IMR-90 (cell line): ENCODE data around the gene LRAT. TPM values are rescaled to one million over a fixed set of nuclear protein-coding genes. Genes with fewer than 3 reads are reported as not detected.

ENCODE experiments used
- ATAC-seq: fragments of 200-7000 bp; cut with Tn5 transposase; 2 replicates; pipeline ENCODE4 v1.9.1; 2020; ENCODE audit warnings: low read depth, mild to moderate bottlenecking, moderate library complexity
- BruUV-seq: library from RNA; stranded (reverse); fragments of 400-500 nt; replicated peaks from 2 replicates; lab custom pipeline; 2021; lab: Mats Ljungman, UMichigan
- CTCF ChIA-PET: fragments of 300-600 bp; formaldehyde crosslinking; extraction: SDS; loops from one replicate; lab custom pipeline; 2021; ENCODE audit warnings: antibody characterized with exemption; lab: Yijun Ruan, JAX
- POLR2A ChIA-PET: fragments of 300-600 bp; sonication (Branson Sonifier 250); formaldehyde crosslinking; loops from one replicate; lab custom pipeline; 2022; ENCODE audit warnings: antibody characterized with exemption; ENCODE audit not compliant: unreplicated experiment; lab: Charles Lee
- DNase-seq: peaks from one replicate; pipeline ENCODE4 v3.0.0; 2013
- H2AFZ ChIP-seq: replicated peaks from 2 replicates; pipeline ENCODE3; 2013; ENCODE audit warnings: low read length, mild to moderate bottlenecking; ENCODE audit not compliant: poor library complexity
- H2AK5ac ChIP-seq: 2 replicates; pipeline ENCODE4 v1.6.1; 2013; ENCODE audit warnings: low read depth, low read length, inconsistent platforms
- H2AK9ac ChIP-seq: replicated peaks from 2 replicates; pipeline ENCODE3; 2013; ENCODE audit warnings: mild to moderate bottlenecking, low read depth, low read length, moderate library complexity; ENCODE audit not compliant: poor library complexity
- H2BK120ac ChIP-seq: 2 replicates; pipeline ENCODE4 v1.6.1; 2013; ENCODE audit warnings: low read depth, low read length, inconsistent platforms
- H2BK15ac ChIP-seq: 3 replicates; pipeline ENCODE4 v1.6.1; 2013; ENCODE audit warnings: low read depth, low read length, inconsistent platforms
- H2BK20ac ChIP-seq: 2 replicates; pipeline ENCODE4 v1.6.1; 2013; ENCODE audit warnings: low read depth, mild to moderate bottlenecking, inconsistent platforms, low read length, moderate library complexity
- H2BK5ac ChIP-seq: 2 replicates; pipeline ENCODE4 v1.6.1; 2013; ENCODE audit warnings: mild to moderate bottlenecking, low read depth, low read length, inconsistent platforms; ENCODE audit not compliant: poor library complexity, severe bottlenecking
- H3K14ac ChIP-seq: replicated peaks from 2 replicates; pipeline ENCODE4 v1.6.1; 2013; ENCODE audit warnings: low read depth, low read length, inconsistent platforms
- H3K18ac ChIP-seq: 2 replicates; pipeline ENCODE4 v1.6.1; 2013; ENCODE audit warnings: low read depth, low read length, control low read depth
- H3K23ac ChIP-seq: 2 replicates; pipeline ENCODE4 v1.6.1; 2013; ENCODE audit warnings: low read depth, low read length, inconsistent platforms
- H3K27ac ChIP-seq: 2 replicates; pipeline ENCODE4 v1.5.1; 2013; ENCODE audit warnings: mild to moderate bottlenecking, control low read depth, low read length; ENCODE audit not compliant: insufficient read depth
- H3K27me3 ChIP-seq: 2 replicates; pipeline ENCODE4 v1.6.1; 2013; ENCODE audit warnings: low read length; ENCODE audit not compliant: control insufficient read depth, insufficient read depth
- H3K36me3 ChIP-seq: 2 replicates; pipeline ENCODE4 v1.6.1; 2013; ENCODE audit warnings: low read length, mixed read lengths; ENCODE audit not compliant: control insufficient read depth, insufficient read depth
- H3K4ac ChIP-seq: 2 replicates; pipeline ENCODE4 v1.6.1; 2013; ENCODE audit warnings: low read depth, low read length, inconsistent platforms
- H3K4me1 ChIP-seq: 2 replicates; pipeline ENCODE4 v1.6.1; 2013; ENCODE audit warnings: low read length, mixed read lengths; ENCODE audit not compliant: control insufficient read depth, insufficient read depth
- H3K4me2 ChIP-seq: 2 replicates; pipeline ENCODE4 v1.6.1; 2013; ENCODE audit warnings: low read depth, mild to moderate bottlenecking, control low read depth, low read length, moderate library complexity
- H3K4me3 ChIP-seq: 2 replicates; pipeline ENCODE4 v1.5.1; 2013; ENCODE audit warnings: low read depth, mild to moderate bottlenecking, control low read depth, low read length, moderate library complexity; ENCODE audit not compliant: insufficient read depth
- H3K56ac ChIP-seq: 2 replicates; pipeline ENCODE4 v1.6.1; 2013; ENCODE audit warnings: low read length, inconsistent platforms; ENCODE audit not compliant: insufficient read depth; ENCODE audit errors: extremely low read depth
- H3K79me1 ChIP-seq, 2 experiments: 2 replicates each; pipeline ENCODE4 v1.6.1; 2013; ENCODE audit warnings: low read length in 2 of 2, inconsistent platforms in 1 of 2, low read depth in 1 of 2
- H3K9ac ChIP-seq: 2 replicates; pipeline ENCODE4 v1.6.1; 2013; ENCODE audit warnings: low read depth, low read length, control low read depth
- H3K9me1 ChIP-seq: 2 replicates; pipeline ENCODE4 v1.6.1; 2013; ENCODE audit warnings: low read length, inconsistent platforms; ENCODE audit not compliant: insufficient read depth
- H3K9me3 ChIP-seq: 2 replicates; pipeline ENCODE4 v1.6.1; 2013; ENCODE audit warnings: low read length; ENCODE audit not compliant: control insufficient read depth, insufficient read depth
- H4K20me1 ChIP-seq: 2 replicates; pipeline ENCODE4 v1.6.1; 2013; ENCODE audit warnings: low read length, inconsistent platforms; ENCODE audit not compliant: insufficient read depth
- H4K5ac ChIP-seq: 2 replicates; pipeline ENCODE4 v1.6.1; 2013; ENCODE audit warnings: mild to moderate bottlenecking, low read depth, low read length, control low read depth
- H4K8ac ChIP-seq, 2 experiments: 2 replicates each; pipeline ENCODE4 v1.6.1; 2013; ENCODE audit warnings: low read depth in 2 of 2, low read length in 2 of 2, control low read depth in 1 of 2, inconsistent platforms in 1 of 2
- H4K91ac ChIP-seq: 2 replicates; pipeline ENCODE4 v1.6.1; 2013; ENCODE audit warnings: low read depth, low read length, inconsistent platforms; ENCODE audit not compliant: insufficient read depth
- BHLHE40 ChIP-seq: fragments of 150-350 bp; IDR thresholded peaks from 2 replicates; pipeline ENCODE4 v1.6.1; 2016; ENCODE audit warnings: mild to moderate bottlenecking, low read depth, low read length
- CEBPB ChIP-seq: IDR thresholded peaks from 2 replicates; pipeline ENCODE4 v1.6.1; 2012; ENCODE audit warnings: low read depth, low read length, improper control_type of control experiment
- CHD1 ChIP-seq: IDR thresholded peaks from 2 replicates; pipeline ENCODE4 v1.6.1; 2012; ENCODE audit warnings: low read depth, low read length, improper control_type of control experiment
- ELK1 ChIP-seq: fragments of 150-350 bp; IDR thresholded peaks from 2 replicates; pipeline ENCODE4 v1.6.1; 2016; ENCODE audit warnings: low read depth, mild to moderate bottlenecking, low read length, moderate library complexity, borderline replicate concordance
- FOS ChIP-seq: fragments of 150-350 bp; IDR thresholded peaks from 2 replicates; pipeline ENCODE4 v1.6.1; 2016; ENCODE audit warnings: low read depth, low read length
- MAFK ChIP-seq: IDR thresholded peaks from 2 replicates; pipeline ENCODE4 v1.6.1; 2012; ENCODE audit warnings: low read depth, low read length, improper control_type of control experiment
- MAZ ChIP-seq: IDR thresholded peaks from 2 replicates; pipeline ENCODE4 v1.6.1; 2012; ENCODE audit warnings: low read depth, mild to moderate bottlenecking, low read length, improper control_type of control experiment, moderate library complexity, borderline replicate concordance
- NFE2L2 ChIP-seq: fragments of 150-350 bp; IDR thresholded peaks from 2 replicates; pipeline ENCODE4 v1.6.1; 2016; ENCODE audit warnings: low read depth, mild to moderate bottlenecking, low read length
- POLR2A ChIP-seq: IDR thresholded peaks from 2 replicates; pipeline ENCODE4 v1.6.1; 2012; ENCODE audit warnings: mild to moderate bottlenecking, low read depth, low read length
- RAD21 ChIP-seq: IDR thresholded peaks from 2 replicates; pipeline ENCODE4 v1.6.1; 2012; ENCODE audit warnings: low read length, improper control_type of control experiment
- RCOR1 ChIP-seq: IDR thresholded peaks from 2 replicates; pipeline ENCODE4 v1.6.1; 2012; ENCODE audit warnings: mild to moderate bottlenecking, low read length, improper control_type of control experiment; ENCODE audit not compliant: insufficient replicate concordance
- RFX5 ChIP-seq: IDR thresholded peaks from 2 replicates; pipeline ENCODE4 v1.8.0; 2012; ENCODE audit warnings: low read depth, mild to moderate bottlenecking, low read length, moderate library complexity
- SMC3 ChIP-seq: fragments of 150-350 bp; IDR thresholded peaks from 2 replicates; pipeline ENCODE4 v1.6.1; 2016; ENCODE audit warnings: low read depth, mild to moderate bottlenecking, antibody characterized with exemption, low read length, moderate library complexity
- WGBS, 2 experiments: methylation state at CpG; one replicate each; pipeline versions ENCODE4 v1.1.5 to v1.1.7; 2013; ENCODE audit warnings: missing lambda C conversion rate in 2 of 2; ENCODE audit not compliant: insufficient read length in 1 of 2; ENCODE audit errors: extremely low coverage in 2 of 2; 5-methylcytosine and 5-hydroxymethylcytosine counted together
- dilution Hi-C: fragments of 300-500 bp; cut with HindIII; formaldehyde crosslinking; loops from one replicate; pipeline ENCODE4 v1.14.3; 2018; ENCODE audit warnings: low sequenced_read_pairs; ENCODE audit not compliant: unreplicated experiment
- in situ Hi-C: fragments of 300-500 bp; cut with MboI; formaldehyde crosslinking; loops from 3 replicates; pipeline ENCODE4 v1.14.3; 2019; ENCODE audit warnings: low sequenced_read_pairs, inconsistent platforms, mixed read lengths
- intact Hi-C: fragments of 100-400 bp; cut with micrococcal nuclease; formaldehyde crosslinking; loops from 2 replicates; pipeline ENCODE4 v1.10.0; 2022
- polyA plus RNA-seq, 3 experiments: library from polyadenylated mRNA; depleted of rRNA; stranded (reverse); fragments of >200 nt; gene quantifications; 2 replicates each; pipeline ENCODE4 v1.2.3, GENCODE V29; 2012; ENCODE audit warnings: low replicate concordance in 1 of 3
- total RNA-seq: library from RNA; depleted of rRNA; stranded (reverse); fragments of >200 nt; gene quantifications from 2 replicates; pipeline ENCODE4 v1.2.3, GENCODE V29; 2012
- TF ChIP-seq, protein P1 (sequence below): fragments of 150-350 bp; IDR thresholded peaks from 2 replicates; pipeline ENCODE4 v1.6.1; 2017; ENCODE audit warnings: mild to moderate bottlenecking, antibody characterized with exemption, low read length, low read depth
- TF ChIP-seq, protein P2 (sequence below): conservative IDR thresholded peaks from 2 replicates; pipeline ENCODE4 v1.5.1; 2012; ENCODE audit warnings: mild to moderate bottlenecking, low read depth, low read length, improper control_type of control experiment

The LRAT gene
- total and polyA plus RNA-seq, 2 of the 4 experiments (the other 2 are of a cell fraction): under 0.01 to 0.03 TPM

GRCh38 chr4:154720123-154720522 lies 23.7 kb upstream of the LRAT start:
- Histone ChIP-seq H4K91ac (no peak overlapping the region), H2AFZ (no peak overlapping the region), H3K9ac (no peak overlapping the region), H3K9me3 (no peaks in the 10 kb centered on the region), H4K20me1 (no peaks in the 10 kb centered on the region), H2BK20ac (no peak overlapping the region), H3K4ac (no peak overlapping the region), H2AK9ac (no peak overlapping the region), H3K79me1 (no peaks in the 10 kb centered on the region), H2BK15ac (no peak overlapping the region), H3K27me3 (no peaks in the 10 kb centered on the region), H3K4me1 (no peaks in the 10 kb centered on the region), H4K8ac (no peak overlapping the region), H4K5ac (no peak overlapping the region), H3K4me3 (no peak overlapping the region), H2BK120ac (no peak overlapping the region), H3K36me3 (no peaks in the 10 kb centered on the region), H3K14ac (no peak overlapping the region), H3K27ac (no peak overlapping the region), H3K9me1 (no peaks in the 10 kb centered on the region), H3K4me2 (no peak overlapping the region), H2AK5ac (no peak overlapping the region), H3K23ac (no peak overlapping the region), H3K18ac (no peak overlapping the region), H3K56ac (no peak overlapping the region), H2BK5ac (no peak overlapping the region)
- CTCF ChIA-PET: no interaction called here
- no TSS peak for BruUV-seq
- intact Hi-C loops (no loop called here), dilution Hi-C loops (no loop called here), in situ Hi-C loops (no loop called here)
- no peak for DNase-seq
- TF ChIP-seq ELK1 (no peak), CEBPB (no peak), RAD21 (no peak), RCOR1 (no peak), CHD1 (no peak), MAZ (no peak), POLR2A (no peak), BHLHE40 (no peak), MAFK (no peak), SMC3 (no peak), NFE2L2 (no peak), RFX5 (no peak), FOS (no peak)
- TF ChIP-seq, protein P1, sequence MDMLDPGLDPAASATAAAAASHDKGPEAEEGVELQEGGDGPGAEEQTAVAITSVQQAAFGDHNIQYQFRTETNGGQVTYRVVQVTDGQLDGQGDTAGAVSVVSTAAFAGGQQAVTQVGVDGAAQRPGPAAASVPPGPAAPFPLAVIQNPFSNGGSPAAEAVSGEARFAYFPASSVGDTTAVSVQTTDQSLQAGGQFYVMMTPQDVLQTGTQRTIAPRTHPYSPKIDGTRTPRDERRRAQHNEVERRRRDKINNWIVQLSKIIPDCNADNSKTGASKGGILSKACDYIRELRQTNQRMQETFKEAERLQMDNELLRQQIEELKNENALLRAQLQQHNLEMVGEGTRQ: no peak
- TF ChIP-seq, protein P2, sequence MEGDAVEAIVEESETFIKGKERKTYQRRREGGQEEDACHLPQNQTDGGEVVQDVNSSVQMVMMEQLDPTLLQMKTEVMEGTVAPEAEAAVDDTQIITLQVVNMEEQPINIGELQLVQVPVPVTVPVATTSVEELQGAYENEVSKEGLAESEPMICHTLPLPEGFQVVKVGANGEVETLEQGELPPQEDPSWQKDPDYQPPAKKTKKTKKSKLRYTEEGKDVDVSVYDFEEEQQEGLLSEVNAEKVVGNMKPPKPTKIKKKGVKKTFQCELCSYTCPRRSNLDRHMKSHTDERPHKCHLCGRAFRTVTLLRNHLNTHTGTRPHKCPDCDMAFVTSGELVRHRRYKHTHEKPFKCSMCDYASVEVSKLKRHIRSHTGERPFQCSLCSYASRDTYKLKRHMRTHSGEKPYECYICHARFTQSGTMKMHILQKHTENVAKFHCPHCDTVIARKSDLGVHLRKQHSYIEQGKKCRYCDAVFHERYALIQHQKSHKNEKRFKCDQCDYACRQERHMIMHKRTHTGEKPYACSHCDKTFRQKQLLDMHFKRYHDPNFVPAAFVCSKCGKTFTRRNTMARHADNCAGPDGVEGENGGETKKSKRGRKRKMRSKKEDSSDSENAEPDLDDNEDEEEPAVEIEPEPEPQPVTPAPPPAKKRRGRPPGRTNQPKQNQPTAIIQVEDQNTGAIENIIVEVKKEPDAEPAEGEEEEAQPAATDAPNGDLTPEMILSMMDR: no peak
- POLR2A ChIA-PET: no interaction called here
- 29% methylated on average over 1 of the region's 2 CpGs; no CpG with 5 or more reads in 1 of the 2 experiments for WGBS, 2 experiments
- ATAC-seq: no peak
